Lung (tissue), 12 donors: Measurements from ENCODE around the gene PHETA1. TPM values are rescaled to one million over a fixed set of nuclear protein-coding genes. Genes with fewer than 3 reads are reported as not detected.

Source experiments
- ATAC-seq: fragments of 200-7000 bp; cut with Tn5 transposase; one replicate; pipeline ENCODE4 v1.9.1; 2020; ENCODE audit warnings: moderate number of reproducible peaks; ENCODE audit not compliant: insufficient read depth, low FRiP score
- DNase-seq, 3 donors: peaks; one replicate each; pipeline ENCODE4 v3.0.0-alpha.2; 2013 to 2017
- H3K27ac ChIP-seq, 2 donors: one replicate each; pipeline ENCODE4 v1.5.1; 2013; ENCODE audit warnings: mild to moderate bottlenecking in 2 of 2, moderate library complexity in 2 of 2, control low read depth in 1 of 2, inconsistent platforms in 1 of 2, low read depth in 1 of 2, low read length in 1 of 2
- H3K27me3 ChIP-seq, 3 donors: one replicate each; pipeline ENCODE4 v1.5.1; 2013; ENCODE audit warnings: low read length in 2 of 3; ENCODE audit not compliant: control insufficient read depth in 3 of 3, insufficient read depth in 3 of 3
- H3K36me3 ChIP-seq, 4 donors: one replicate each; pipeline ENCODE4 v1.5.1; 2013; ENCODE audit warnings: low read length in 4 of 4, mild to moderate bottlenecking in 1 of 4, moderate library complexity in 1 of 4; ENCODE audit not compliant: control insufficient read depth in 4 of 4, insufficient read depth in 4 of 4
- H3K4me1 ChIP-seq, 5 donors: one replicate each; pipeline ENCODE4 v1.5.1; 2013; ENCODE audit warnings: low read length in 5 of 5, mild to moderate bottlenecking in 2 of 5, moderate library complexity in 1 of 5; ENCODE audit not compliant: control insufficient read depth in 5 of 5, insufficient read depth in 5 of 5
- H3K4me3 ChIP-seq: one replicate; pipeline ENCODE4 v1.5.1; 2013; ENCODE audit warnings: mild to moderate bottlenecking, control low read depth, moderate library complexity
- H3K9ac ChIP-seq, 2 donors: one replicate each; pipeline ENCODE4 v1.5.1; 2013; ENCODE audit warnings: low read length in 2 of 2, control low read depth in 1 of 2; ENCODE audit not compliant: insufficient read depth in 1 of 2
- H3K9me3 ChIP-seq, 4 donors: one replicate each; pipeline ENCODE4 v1.5.1; 2013; ENCODE audit warnings: low read length in 3 of 4, mild to moderate bottlenecking in 1 of 4, moderate library complexity in 1 of 4; ENCODE audit not compliant: control insufficient read depth in 4 of 4, insufficient read depth in 3 of 4
- CTCF ChIP-seq: IDR thresholded peaks from 2 replicates; pipeline ENCODE4 v1.5.1; 2012; ENCODE audit warnings: mild to moderate bottlenecking; ENCODE audit errors: control extremely low read depth, extremely low read depth
- WGBS, 2 donors: extraction: QIAGEN DNeasy Blood & Tissue Kit; methylation state at CpG; one replicate each; pipeline ENCODE4 v1.1.7; 2013; 5-methylcytosine and 5-hydroxymethylcytosine counted together
- polyA plus RNA-seq, 2 donors: library from polyadenylated mRNA; stranded (reverse); fragments of 200-250 nt; gene quantifications; one replicate each; pipeline ENCODE4 v1.2.1, GENCODE V29; 2013
- total RNA-seq, 2 donors: library from RNA; depleted of rRNA in 1 of 2; stranded (reverse); fragments of >200 nt in 1 of 2; gene quantifications; one replicate each; pipeline ENCODE4 v1.2.1, GENCODE V29; 2014 to 2021
- donor health status: control.
- donor health status: control.
- donor health status: Bipolar disorder and iron deficiency.
- donor health status: healthy.
- donor health status: DM: yes; HTN: yes; CAD: no.

Gene PHETA1
- total and polyA plus RNA-seq, 4 donors = 3.1 to 15.4 (median 13.2) TPM

- no peaks in the 10 kb centered on the region for H3K27me3 ChIP-seq
- ATAC-seq (peak; percentile 3), DNase-seq (peak in 2 of 3 donors; percentile 14 to 40)
Observed at GRCh38 chr12:111368291-111368787, 556 bp downstream of the PHETA1 start.

GRCh38 chr12:111367661-111368221 lies 1.2 kb downstream of the PHETA1 start:
- Histone ChIP-seq H3K4me3 (peak overlapping the region; percentile 90), H3K9ac (no peak overlapping the region), H3K27me3 (no peaks in the 10 kb centered on the region), H3K9me3 (no peaks in the 10 kb centered on the region), H3K36me3 (peaks cover 0 to 17% (median 9%) of the 10 kb centered on the region in 4 donors), H3K27ac (peak overlapping the region; percentile 2 to 90), H3K4me1 (peaks cover 0 to 20% (median 0%) of the 10 kb centered on the region in 5 donors)
- whole genome bisulfite sequencing, 2 donors = 46 to 64% methylated on average over 7 of the region's 7 CpGs
- no peak for DNase-seq
- TF ChIP-seq CTCF = no peak
- no peak for ATAC-seq

More at GRCh38 chr12:111368291-111368787, 556 bp downstream of the PHETA1 start:
- peak overlapping the region; percentile 90 for H3K4me3 ChIP-seq
- peaks cover 0 to 20% (median 0%) of the 10 kb centered on the region in 5 donors for H3K4me1 ChIP-seq
- 3% methylated on average over 18 of the region's 18 CpGs for WGBS, 2 donors
- TF ChIP-seq CTCF = no peak
- H3K36me3 ChIP-seq = peaks cover 0 to 12% (median 6%) of the 10 kb centered on the region in 4 donors
- H3K9ac ChIP-seq = peak overlapping the region; percentile 56 to 58
- no peaks in the 10 kb centered on the region for H3K9me3 ChIP-seq
- peak overlapping the region; percentile 64 to 90 for H3K27ac ChIP-seq

GRCh38 chr12:111366583-111366982 lies 2.3 kb downstream of the PHETA1 start:
- no peak for TF ChIP-seq CTCF
- ATAC-seq = no peak
- no peak overlapping the region for H3K9ac ChIP-seq

GRCh38 chr12:111366075-111366474 lies 2.8 kb downstream of the PHETA1 start:
- WGBS, 2 donors = 96 to 97% methylated on average over 10 of the region's 10 CpGs
- DNase-seq (no peak), ATAC-seq (no peak)
- H3K27me3 ChIP-seq = no peaks in the 10 kb centered on the region
- no peak overlapping the region for H3K27ac ChIP-seq
- H3K36me3 ChIP-seq = peaks cover 0 to 21% (median 11%) of the 10 kb centered on the region in 4 donors
- H3K9me3 ChIP-seq = no peaks in the 10 kb centered on the region
- no peak overlapping the region for H3K9ac ChIP-seq
- TF ChIP-seq CTCF = no peak
- H3K4me3 ChIP-seq = no peak overlapping the region
- H3K4me1 ChIP-seq = peaks cover 0 to 20% (median 0%) of the 10 kb centered on the region in 5 donors

More at GRCh38 chr12:111366583-111366982, 2.3 kb downstream of the PHETA1 start:
- DNase-seq = no peak
- WGBS, 2 donors = 95 to 96% methylated on average over 2 of the region's 2 CpGs
- Histone ChIP-seq H3K4me3 (no peak overlapping the region), H3K27ac (no peak overlapping the region), H3K4me1 (peaks cover 0 to 20% (median 0%) of the 10 kb centered on the region in 5 donors), H3K36me3 (peaks cover 0 to 21% (median 11%) of the 10 kb centered on the region in 4 donors), H3K9me3 (no peaks in the 10 kb centered on the region), H3K27me3 (no peaks in the 10 kb centered on the region)
